Measurements from ENCODE around the gene TMC3. TPM values are rescaled to one million over a fixed set of nuclear protein-coding genes. Genes with fewer than 3 reads are reported as not detected.

Gene TMC3
- total and polyA plus RNA-seq, 10 of the 15 experiments (the other 5 are each of a cell fraction or from before 2014, with no cell fraction given): 0.03 to 0.04 (median 0.04) TPM; not detected in 7

- TF ChIP-seq ZNF207 (IDR thresholded peaks at IDR 0.05; ENCODE audit: borderline replicate concordance) (no peak; the same call in none of the 2 replicates), STAT3 (IDR thresholded peaks at IDR 0.05; ENCODE audit: low read depth, low read length) (peak; percentile 23; the same call in 1 of the 2 replicates), E2F4 (IDR thresholded peaks at IDR 0.05; ENCODE audit: low read depth, low read length) (no peak), CREB1 (IDR thresholded peaks at IDR 0.05; ENCODE audit: low read depth) (no peak), ZNF622 (IDR thresholded peaks at IDR 0.05) (no peak), RCOR1 (conservative IDR thresholded peaks at IDR 0.05; ENCODE audit: low read depth, low read length) (peak; percentile 95; the same call in 1 of the 2 replicates), MEF2B (IDR thresholded peaks at IDR 0.05; ENCODE audit: partially characterized antibody, poor library complexity, severe bottlenecking) (peak; percentile 97), JUNB (IDR thresholded peaks at IDR 0.05) (no peak; the same call in 1 of the 2 replicates), YY1 (IDR thresholded peaks at IDR 0.05; ENCODE audit: low read depth, low read length) (no peak; the same call in 1 of the 2 replicates), ZNF687 (IDR thresholded peaks at IDR 0.05) (peak; percentile 90), CHD2 (IDR thresholded peaks at IDR 0.05; ENCODE audit: borderline replicate concordance, low read depth, low read length) (peak; percentile 70; the same call in 1 of the 2 replicates)
- TF ChIP-seq, protein P1, sequence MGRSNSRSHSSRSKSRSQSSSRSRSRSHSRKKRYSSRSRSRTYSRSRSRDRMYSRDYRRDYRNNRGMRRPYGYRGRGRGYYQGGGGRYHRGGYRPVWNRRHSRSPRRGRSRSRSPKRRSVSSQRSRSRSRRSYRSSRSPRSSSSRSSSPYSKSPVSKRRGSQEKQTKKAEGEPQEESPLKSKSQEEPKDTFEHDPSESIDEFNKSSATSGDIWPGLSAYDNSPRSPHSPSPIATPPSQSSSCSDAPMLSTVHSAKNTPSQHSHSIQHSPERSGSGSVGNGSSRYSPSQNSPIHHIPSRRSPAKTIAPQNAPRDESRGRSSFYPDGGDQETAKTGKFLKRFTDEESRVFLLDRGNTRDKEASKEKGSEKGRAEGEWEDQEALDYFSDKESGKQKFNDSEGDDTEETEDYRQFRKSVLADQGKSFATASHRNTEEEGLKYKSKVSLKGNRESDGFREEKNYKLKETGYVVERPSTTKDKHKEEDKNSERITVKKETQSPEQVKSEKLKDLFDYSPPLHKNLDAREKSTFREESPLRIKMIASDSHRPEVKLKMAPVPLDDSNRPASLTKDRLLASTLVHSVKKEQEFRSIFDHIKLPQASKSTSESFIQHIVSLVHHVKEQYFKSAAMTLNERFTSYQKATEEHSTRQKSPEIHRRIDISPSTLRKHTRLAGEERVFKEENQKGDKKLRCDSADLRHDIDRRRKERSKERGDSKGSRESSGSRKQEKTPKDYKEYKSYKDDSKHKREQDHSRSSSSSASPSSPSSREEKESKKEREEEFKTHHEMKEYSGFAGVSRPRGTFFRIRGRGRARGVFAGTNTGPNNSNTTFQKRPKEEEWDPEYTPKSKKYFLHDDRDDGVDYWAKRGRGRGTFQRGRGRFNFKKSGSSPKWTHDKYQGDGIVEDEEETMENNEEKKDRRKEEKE (IDR thresholded peaks at IDR 0.05): no peak
- TF ChIP-seq, protein P2, sequence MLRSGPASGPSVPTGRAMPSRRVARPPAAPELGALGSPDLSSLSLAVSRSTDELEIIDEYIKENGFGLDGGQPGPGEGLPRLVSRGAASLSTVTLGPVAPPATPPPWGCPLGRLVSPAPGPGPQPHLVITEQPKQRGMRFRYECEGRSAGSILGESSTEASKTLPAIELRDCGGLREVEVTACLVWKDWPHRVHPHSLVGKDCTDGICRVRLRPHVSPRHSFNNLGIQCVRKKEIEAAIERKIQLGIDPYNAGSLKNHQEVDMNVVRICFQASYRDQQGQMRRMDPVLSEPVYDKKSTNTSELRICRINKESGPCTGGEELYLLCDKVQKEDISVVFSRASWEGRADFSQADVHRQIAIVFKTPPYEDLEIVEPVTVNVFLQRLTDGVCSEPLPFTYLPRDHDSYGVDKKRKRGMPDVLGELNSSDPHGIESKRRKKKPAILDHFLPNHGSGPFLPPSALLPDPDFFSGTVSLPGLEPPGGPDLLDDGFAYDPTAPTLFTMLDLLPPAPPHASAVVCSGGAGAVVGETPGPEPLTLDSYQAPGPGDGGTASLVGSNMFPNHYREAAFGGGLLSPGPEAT (IDR thresholded peaks at IDR 0.05; ENCODE audit: low read depth): peak; percentile 98
- TF ChIP-seq, protein P3, sequence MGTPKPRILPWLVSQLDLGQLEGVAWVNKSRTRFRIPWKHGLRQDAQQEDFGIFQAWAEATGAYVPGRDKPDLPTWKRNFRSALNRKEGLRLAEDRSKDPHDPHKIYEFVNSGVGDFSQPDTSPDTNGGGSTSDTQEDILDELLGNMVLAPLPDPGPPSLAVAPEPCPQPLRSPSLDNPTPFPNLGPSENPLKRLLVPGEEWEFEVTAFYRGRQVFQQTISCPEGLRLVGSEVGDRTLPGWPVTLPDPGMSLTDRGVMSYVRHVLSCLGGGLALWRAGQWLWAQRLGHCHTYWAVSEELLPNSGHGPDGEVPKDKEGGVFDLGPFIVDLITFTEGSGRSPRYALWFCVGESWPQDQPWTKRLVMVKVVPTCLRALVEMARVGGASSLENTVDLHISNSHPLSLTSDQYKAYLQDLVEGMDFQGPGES (IDR thresholded peaks at IDR 0.05): no peak
- TF ChIP-seq, protein P4, sequence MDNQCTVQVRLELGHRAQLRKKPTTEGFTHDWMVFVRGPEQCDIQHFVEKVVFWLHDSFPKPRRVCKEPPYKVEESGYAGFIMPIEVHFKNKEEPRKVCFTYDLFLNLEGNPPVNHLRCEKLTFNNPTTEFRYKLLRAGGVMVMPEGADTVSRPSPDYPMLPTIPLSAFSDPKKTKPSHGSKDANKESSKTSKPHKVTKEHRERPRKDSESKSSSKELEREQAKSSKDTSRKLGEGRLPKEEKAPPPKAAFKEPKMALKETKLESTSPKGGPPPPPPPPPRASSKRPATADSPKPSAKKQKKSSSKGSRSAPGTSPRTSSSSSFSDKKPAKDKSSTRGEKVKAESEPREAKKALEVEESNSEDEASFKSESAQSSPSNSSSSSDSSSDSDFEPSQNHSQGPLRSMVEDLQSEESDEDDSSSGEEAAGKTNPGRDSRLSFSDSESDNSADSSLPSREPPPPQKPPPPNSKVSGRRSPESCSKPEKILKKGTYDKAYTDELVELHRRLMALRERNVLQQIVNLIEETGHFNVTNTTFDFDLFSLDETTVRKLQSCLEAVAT (IDR thresholded peaks at IDR 0.05): no peak; the same call in none of the 2 replicates
Measured at GRCh38 chr15:81293728-81294515, 80.1 kb downstream of the TMC3 start (continued).
